Esophagus squamous epithelium (tissue), 5 donors: Measurements from ENCODE around the gene MANEA. TPM values are rescaled to one million over a fixed set of nuclear protein-coding genes. Genes with fewer than 3 reads are reported as not detected.
"Not testable (repeated sequence)": the region's sequence is repeated elsewhere in the genome, so short reads cannot be mapped to it uniquely, and the experiment has no call there.

Experiments used
- DNase-seq: peaks from one replicate; lab custom pipeline; 2025; lab: John Stamatoyannopoulos, UW
- H3K27ac ChIP-seq, 4 donors: fragments of 200-600 bp; sonication (generic); one replicate each; pipeline ENCODE4 v1.5.1; 2016 to 2019; ENCODE audit warnings: mild to moderate bottlenecking in 1 of 4
- H3K27me3 ChIP-seq, 4 donors: fragments of 200-600 bp; sonication (generic); 1 replicate in 3 of 4; 2 replicates in 1 of 4; pipeline versions ENCODE4 v1.5.1 to v1.6.0; 2017 to 2021; ENCODE audit warnings: antibody characterized with exemption in 1 of 4
- H3K36me3 ChIP-seq, 3 donors: fragments of 200-600 bp; sonication (generic); one replicate each; pipeline ENCODE4 v1.5.1; 2016 to 2019
- H3K4me1 ChIP-seq, 3 donors: fragments of 200-600 bp; sonication (generic); one replicate each; pipeline ENCODE4 v1.5.1; 2017 to 2019
- H3K4me3 ChIP-seq, 4 donors: fragments of 200-600 bp; sonication (generic); 1 replicate in 3 of 4; 2 replicates in 1 of 4; pipeline ENCODE4 v1.5.1; 2016 to 2019; ENCODE audit warnings: mild to moderate bottlenecking in 2 of 4, moderate library complexity in 1 of 4
- H3K9me3 ChIP-seq, 3 donors: fragments of 200-600 bp; sonication (generic); one replicate each; pipeline ENCODE4 v1.5.1; 2016 to 2019
- POLR2A ChIP-seq, 4 donors: fragments of 450-650 bp; IDR thresholded peaks; one replicate each; pipeline ENCODE4 v1.6.1; 2017; ENCODE audit warnings: antibody characterized with exemption in 4 of 4, mild to moderate bottlenecking in 4 of 4, moderate library complexity in 3 of 4
- WGBS, 2 donors: methylation state at CpG; one replicate each; pipeline ENCODE4 v1.1.5; 2018; 5-methylcytosine and 5-hydroxymethylcytosine counted together
- intact Hi-C: fragments of 100-400 bp; cut with DNase I; formaldehyde crosslinking; loops from one replicate; pipeline ENCODE4 v1.15.0; 2022
- total RNA-seq, 4 donors: library from RNA; depleted of rRNA; stranded (reverse); fragments of >200 nt; gene quantifications; one replicate each; pipeline ENCODE4 v1.1.0, GENCODE V29; 2016
- TF ChIP-seq, protein P1 (sequence below), 6 experiments: fragments of 450-650 bp in 4 of 6; fragments of 200-600 bp in 2 of 6; sonication (generic) in 2 of 6; IDR thresholded peaks; one replicate each; pipeline ENCODE4 v1.5.1; 2016 to 2019; ENCODE audit warnings: antibody characterized with exemption in 6 of 6, mild to moderate bottlenecking in 4 of 6, moderate library complexity in 4 of 6
- donor health status: DM: yes; HTN: yes; CAD: no.

Gene MANEA
- total RNA-seq, 4 donors from 2014 or later: 5.5 to 9.7 (median 8.3) TPM

DNA sequence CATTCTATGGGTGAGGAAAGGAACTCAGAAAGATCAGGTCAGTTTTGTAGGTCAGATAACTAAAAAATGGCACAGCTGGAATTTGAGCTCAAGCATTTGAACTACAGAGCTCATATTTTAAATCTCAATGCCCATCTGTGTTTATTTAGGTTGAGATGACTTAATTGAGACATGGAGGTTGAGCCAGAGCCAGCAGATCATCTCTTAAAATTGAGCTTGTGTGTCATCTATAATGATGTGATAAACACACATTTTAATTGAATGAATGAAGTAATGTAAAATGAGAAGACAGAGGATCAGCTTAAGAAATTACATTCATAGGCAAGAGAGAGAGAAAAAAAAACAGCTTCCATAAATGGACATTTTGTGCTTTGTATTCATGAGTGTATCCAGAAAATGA, 3.7 kb downstream of the MANEA start:
- Histone ChIP-seq H3K9me3 (peaks cover 0 to 8% (median 3%) of the 10 kb centered on the region in 3 donors), H3K36me3 (no peaks in the 10 kb centered on the region), H3K4me1 (peaks cover 0 to 18% (median 0%) of the 10 kb centered on the region in 3 donors), H3K27ac (no peak overlapping the region), H3K27me3 (no peaks in the 10 kb centered on the region), H3K4me3 (no peak overlapping the region)
- TF ChIP-seq, protein P1, sequence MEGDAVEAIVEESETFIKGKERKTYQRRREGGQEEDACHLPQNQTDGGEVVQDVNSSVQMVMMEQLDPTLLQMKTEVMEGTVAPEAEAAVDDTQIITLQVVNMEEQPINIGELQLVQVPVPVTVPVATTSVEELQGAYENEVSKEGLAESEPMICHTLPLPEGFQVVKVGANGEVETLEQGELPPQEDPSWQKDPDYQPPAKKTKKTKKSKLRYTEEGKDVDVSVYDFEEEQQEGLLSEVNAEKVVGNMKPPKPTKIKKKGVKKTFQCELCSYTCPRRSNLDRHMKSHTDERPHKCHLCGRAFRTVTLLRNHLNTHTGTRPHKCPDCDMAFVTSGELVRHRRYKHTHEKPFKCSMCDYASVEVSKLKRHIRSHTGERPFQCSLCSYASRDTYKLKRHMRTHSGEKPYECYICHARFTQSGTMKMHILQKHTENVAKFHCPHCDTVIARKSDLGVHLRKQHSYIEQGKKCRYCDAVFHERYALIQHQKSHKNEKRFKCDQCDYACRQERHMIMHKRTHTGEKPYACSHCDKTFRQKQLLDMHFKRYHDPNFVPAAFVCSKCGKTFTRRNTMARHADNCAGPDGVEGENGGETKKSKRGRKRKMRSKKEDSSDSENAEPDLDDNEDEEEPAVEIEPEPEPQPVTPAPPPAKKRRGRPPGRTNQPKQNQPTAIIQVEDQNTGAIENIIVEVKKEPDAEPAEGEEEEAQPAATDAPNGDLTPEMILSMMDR (IDR thresholded peaks at IDR 0.05): no peak
- no peak for TF ChIP-seq POLR2A (IDR thresholded peaks at IDR 0.05)
- intact Hi-C loops: no loop called here
- DNase-seq: no peak

DNA sequence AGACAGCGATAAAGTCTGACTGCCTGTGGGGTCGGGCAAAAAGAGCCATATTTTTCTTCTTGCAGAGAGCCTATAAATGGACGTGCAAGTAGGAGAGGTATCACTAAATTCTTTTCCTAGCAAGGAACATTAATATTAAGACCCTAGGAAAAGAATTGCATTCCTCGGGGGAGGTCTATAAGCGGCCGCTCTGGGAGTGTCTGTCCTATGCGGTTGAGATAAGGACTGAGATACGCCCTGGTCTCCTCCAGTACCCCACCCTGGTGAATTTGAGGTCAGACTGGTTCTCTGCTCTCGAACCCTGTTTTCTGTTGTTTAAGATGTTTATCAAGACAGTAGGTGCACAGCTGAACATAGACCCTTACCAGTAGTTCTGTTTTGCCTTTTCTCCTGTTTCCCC, 6.9 kb downstream of the MANEA start:
- H3K4me3 ChIP-seq, intact Hi-C loops, H3K27ac ChIP-seq, H3K4me1 ChIP-seq, H3K36me3 ChIP-seq, DNase-seq, H3K9me3 ChIP-seq, H3K27me3 ChIP-seq: not testable (repeated sequence)
- WGBS, 2 donors: 92 to 95% methylated on average over 9 of the region's 9 CpGs

DNA sequence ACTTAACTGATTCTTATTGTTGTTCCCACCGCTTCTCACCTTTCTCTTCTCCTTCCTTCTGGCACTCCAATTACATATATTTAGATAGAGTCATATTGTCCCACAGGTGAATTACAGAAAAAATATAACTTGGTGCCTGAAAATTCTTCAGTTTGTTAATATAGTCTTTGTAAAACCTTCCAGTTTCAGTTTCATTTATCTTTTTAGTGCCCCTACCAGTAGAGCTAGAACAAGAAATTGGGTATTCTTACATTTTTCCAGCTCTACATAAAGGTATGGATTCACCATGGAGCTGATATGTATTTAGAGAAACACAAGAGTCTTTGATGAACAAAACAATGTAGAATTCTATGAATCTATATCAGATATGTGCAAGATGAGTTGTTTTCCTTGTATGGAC, 10.7 kb downstream of the MANEA start:
- H3K27ac ChIP-seq: no peak overlapping the region
- no peak for TF ChIP-seq POLR2A (IDR thresholded peaks at IDR 0.05)
- TF ChIP-seq, protein P1 (IDR thresholded peaks at IDR 0.05): no peak
- no peaks in the 10 kb centered on the region for H3K36me3 ChIP-seq
- DNase-seq: no peak
- WGBS, 2 donors: 94 to 100% methylated on average over 1 of the region's 1 CpG
- H3K9me3 ChIP-seq: peaks cover 0 to 8% (median 3%) of the 10 kb centered on the region in 3 donors
- no peak overlapping the region for H3K4me3 ChIP-seq
- peaks cover 0 to 7% (median 0%) of the 10 kb centered on the region in 3 donors for H3K4me1 ChIP-seq
- intact Hi-C loops: no loop called here
- no peaks in the 10 kb centered on the region for H3K27me3 ChIP-seq

DNA sequence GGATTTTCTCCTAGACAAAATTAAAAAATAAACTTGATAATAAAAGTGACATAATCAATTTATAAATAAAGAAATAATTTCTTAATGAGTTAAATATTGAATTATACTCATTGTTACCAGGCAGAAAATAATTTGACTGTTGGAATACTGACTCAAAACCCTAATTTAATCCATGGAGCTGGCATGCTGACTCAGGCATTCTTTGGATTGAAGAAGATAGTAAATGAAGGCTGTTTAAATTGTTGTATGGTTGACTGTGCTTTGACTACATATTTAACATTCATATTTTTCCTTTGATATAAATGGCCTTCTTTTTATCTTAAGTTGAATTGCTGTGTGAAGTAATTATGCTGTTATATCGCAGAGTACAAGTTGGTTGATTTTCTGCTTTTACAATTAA, 11.7 kb downstream of the MANEA start:
- Histone ChIP-seq H3K27me3 (no peaks in the 10 kb centered on the region), H3K9me3 (peaks cover 0 to 8% (median 3%) of the 10 kb centered on the region in 3 donors), H3K27ac (no peak overlapping the region), H3K4me3 (no peak overlapping the region), H3K36me3 (no peaks in the 10 kb centered on the region), H3K4me1 (peaks cover 0 to 11% (median 0%) of the 10 kb centered on the region in 3 donors)
- intact Hi-C loops: no loop called here
- DNase-seq: no peak
- TF ChIP-seq, protein P1 (IDR thresholded peaks at IDR 0.05): no peak
- TF ChIP-seq POLR2A (IDR thresholded peaks at IDR 0.05): no peak
- 100% methylated on average over 1 of the region's 1 CpG for WGBS, 2 donors

DNA sequence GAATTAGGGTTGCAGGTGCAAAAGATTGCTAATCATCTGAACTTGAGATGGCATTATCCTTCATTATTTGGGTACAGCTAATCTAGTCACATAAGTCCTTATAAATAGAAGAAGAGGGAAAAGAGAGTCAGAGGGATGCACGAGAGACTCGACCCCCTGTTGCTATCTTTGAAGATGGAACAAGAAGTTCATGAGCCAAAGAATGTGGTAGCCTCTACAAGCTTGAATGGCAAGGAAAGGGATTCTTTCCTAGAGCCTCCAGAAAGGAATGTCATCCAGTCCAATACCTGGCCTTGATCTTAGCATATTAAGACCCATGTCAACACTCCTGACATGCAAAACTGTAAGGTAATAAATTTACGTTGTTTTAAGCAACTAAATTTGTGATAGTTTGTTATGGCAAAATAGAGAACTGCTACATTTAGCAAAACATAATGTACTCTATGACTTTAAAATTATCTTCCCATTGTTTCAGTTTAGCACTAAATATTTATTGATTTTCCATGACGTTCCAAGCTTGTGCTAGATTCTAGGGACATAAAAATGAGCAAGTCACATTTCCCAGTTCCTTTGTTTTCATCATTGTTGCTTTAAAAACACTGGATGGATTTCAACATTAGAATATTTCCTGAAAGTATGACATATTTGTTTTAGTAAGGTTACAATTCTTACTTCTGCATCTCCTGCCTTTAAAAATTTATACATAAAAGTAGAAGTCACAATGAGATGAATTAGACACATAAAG, 12.7 kb downstream of the MANEA start:
- H3K9me3 ChIP-seq: no peaks in the 10 kb centered on the region
- no peaks in the 10 kb centered on the region for H3K27me3 ChIP-seq
- H3K4me1 ChIP-seq: peaks cover 0 to 17% (median 0%) of the 10 kb centered on the region in 3 donors
- no peak overlapping the region for H3K4me3 ChIP-seq
- WGBS, 2 donors: 65 to 75% methylated on average over 4 of the region's 4 CpGs
- intact Hi-C loops: no loop called here
- TF ChIP-seq, protein P1 (IDR thresholded peaks at IDR 0.05): no peak
- TF ChIP-seq POLR2A (IDR thresholded peaks at IDR 0.05): no peak
- H3K27ac ChIP-seq: no peak overlapping the region
- H3K36me3 ChIP-seq: no peaks in the 10 kb centered on the region
- DNase-seq: no peak
